DOHH2 (cell line): Measurements from ENCODE around the gene SLC1A3.

Source experiments
- H3F3A ChIP-seq: fragments of 200-600 bp; sonication (generic), shearing (Covaris generic); 2 replicates; pipeline ENCODE4 v1.6.0; 2016; ENCODE audit warnings: antibody characterized with exemption, mild to moderate bottlenecking; ENCODE audit not compliant: control insufficient read depth, insufficient read depth
- H3K27ac ChIP-seq: fragments of 200-600 bp; sonication (generic); 2 replicates; pipeline ENCODE4 v1.5.1; 2014; ENCODE audit warnings: low read depth, mild to moderate bottlenecking, low read length, moderate library complexity
- H3K27me3 ChIP-seq: fragments of 200-600 bp; sonication (generic); 2 replicates; pipeline ENCODE4 v1.6.1; 2014; ENCODE audit warnings: mild to moderate bottlenecking, low read length, mixed read lengths; ENCODE audit not compliant: control insufficient read depth
- H3K36me3 ChIP-seq: fragments of 200-600 bp; sonication (generic); 2 replicates; pipeline ENCODE4 v1.6.1; 2014; ENCODE audit warnings: mild to moderate bottlenecking, low read length, moderate library complexity, mixed read lengths; ENCODE audit not compliant: control insufficient read depth
- H3K4me1 ChIP-seq: fragments of 200-600 bp; sonication (generic); 2 replicates; pipeline ENCODE4 v1.6.1; 2014; ENCODE audit warnings: mild to moderate bottlenecking, low read length, mixed read lengths; ENCODE audit not compliant: control insufficient read depth
- H3K4me2 ChIP-seq: fragments of 200-600 bp; sonication (generic); 2 replicates; pipeline ENCODE4 v1.6.0; 2014; ENCODE audit warnings: mild to moderate bottlenecking, low read length, moderate library complexity
- H3K4me3 ChIP-seq: fragments of 200-600 bp; sonication (generic); 2 replicates; pipeline ENCODE4 v1.5.1; 2014; ENCODE audit warnings: mild to moderate bottlenecking, low read length, mixed read lengths
- H3K79me2 ChIP-seq: fragments of 200-600 bp; sonication (generic); 2 replicates; pipeline ENCODE4 v1.6.1; 2014; ENCODE audit warnings: mild to moderate bottlenecking, low read length, mixed read lengths; ENCODE audit not compliant: control insufficient read depth
- H3K9me2 ChIP-seq: fragments of 200-600 bp; sonication (generic); replicated peaks from 2 replicates; pipeline ENCODE4 v1.6.1; 2014; ENCODE audit warnings: mild to moderate bottlenecking, low read length, mixed read lengths; ENCODE audit not compliant: control insufficient read depth
- H3K9me3 ChIP-seq: fragments of 200-600 bp; sonication (generic); 2 replicates; pipeline ENCODE4 v1.6.1; 2014; ENCODE audit warnings: antibody characterized with exemption, low read length, mixed read lengths; ENCODE audit not compliant: control insufficient read depth, insufficient read depth
- H4K20me1 ChIP-seq: fragments of 200-600 bp; sonication (generic); 2 replicates; pipeline ENCODE4 v1.6.0; 2014; ENCODE audit warnings: low read depth, mild to moderate bottlenecking, antibody characterized with exemption, low read length, moderate library complexity; ENCODE audit not compliant: control insufficient read depth, insufficient read depth
- CTCF ChIP-seq: fragments of 200-600 bp; sonication (generic); IDR thresholded peaks from one replicate; pipeline ENCODE4 v1.5.1; 2014; ENCODE audit warnings: antibody characterized with exemption, mild to moderate bottlenecking, low read depth, low read length; ENCODE audit not compliant: poor library complexity, severe bottlenecking
- EZH2phosphoT487 ChIP-seq: fragments of 200-600 bp; sonication (generic); IDR thresholded peaks from 2 replicates; pipeline ENCODE4 v1.6.1; 2017; ENCODE audit warnings: borderline replicate concordance, mild to moderate bottlenecking, antibody characterized with exemption, low read length, moderate library complexity, mixed read lengths

SLC1A3 gene

GRCh38 chr5:36704131-36704530 lies 97.7 kb downstream of the SLC1A3 start:
- TF ChIP-seq CTCF (no peak), EZH2phosphoT487 (no peak)
- no peaks in the 10 kb centered on the region for H3K9me2 ChIP-seq
- 0 out of 2 replicates have a peak, but pooled peaks cover 2% of the 10 kb centered on the region for H3F3A ChIP-seq
- no peaks in the 10 kb centered on the region for H3K79me2 ChIP-seq
- no peak overlapping the region for H3K4me3 ChIP-seq
- H3K4me2 ChIP-seq: no peak overlapping the region
- 0 out of 2 replicates have a peak, but pooled peaks cover 3% of the 10 kb centered on the region for H3K36me3 ChIP-seq
- H3K9me3 ChIP-seq: no peaks in the 10 kb centered on the region
- no peaks in the 10 kb centered on the region for H4K20me1 ChIP-seq
- no peaks in the 10 kb centered on the region for H3K27me3 ChIP-seq
- H3K27ac ChIP-seq: no peak overlapping the region
- H3K4me1 ChIP-seq: peaks cover 13% of the 10 kb centered on the region

- Histone ChIP-seq H3K9me3 (no peaks in the 10 kb centered on the region), H4K20me1 (no peaks in the 10 kb centered on the region), H3F3A (0 out of 2 replicates have a peak, but pooled peaks cover 2% of the 10 kb centered on the region), H3K4me1 (peaks cover 13% of the 10 kb centered on the region), H3K27me3 (no peaks in the 10 kb centered on the region), H3K27ac (no peak overlapping the region), H3K36me3 (0 out of 2 replicates have a peak, but pooled peaks cover 3% of the 10 kb centered on the region), H3K4me3 (no peak overlapping the region), H3K79me2 (no peaks in the 10 kb centered on the region), H3K9me2 (no peaks in the 10 kb centered on the region), H3K4me2 (no peak overlapping the region)
- TF ChIP-seq EZH2phosphoT487 (no peak), CTCF (no peak)
These were observed 98.6 kb downstream of the SLC1A3 start for GRCh38 chr5:36705055-36705454.

GRCh38 chr5:36706662-36707061 lies 100.3 kb downstream of the SLC1A3 start:
- TF ChIP-seq CTCF (no peak), EZH2phosphoT487 (no peak)
- Histone ChIP-seq H3K27me3 (no peaks in the 10 kb centered on the region), H3K79me2 (no peaks in the 10 kb centered on the region), H3K9me2 (no peaks in the 10 kb centered on the region), H3K4me1 (peaks cover 2% of the 10 kb centered on the region), H3K9me3 (no peaks in the 10 kb centered on the region), H4K20me1 (no peaks in the 10 kb centered on the region), H3F3A (0 out of 2 replicates have a peak, but pooled peaks cover 2% of the 10 kb centered on the region), H3K4me3 (no peak overlapping the region), H3K27ac (no peak overlapping the region), H3K36me3 (0 out of 2 replicates have a peak, but pooled peaks cover 3% of the 10 kb centered on the region), H3K4me2 (no peak overlapping the region)

GRCh38 chr5:36708996-36709395 lies 102.6 kb downstream of the SLC1A3 start:
- TF ChIP-seq EZH2phosphoT487 (no peak), CTCF (no peak)
- H3K4me2 ChIP-seq: no peak overlapping the region
- no peaks in the 10 kb centered on the region for H3F3A ChIP-seq
- H3K36me3 ChIP-seq: no peaks in the 10 kb centered on the region
- no peaks in the 10 kb centered on the region; the same call in 1 of the 2 replicates for H3K9me2 ChIP-seq
- no peaks in the 10 kb centered on the region for H3K9me3 ChIP-seq
- H4K20me1 ChIP-seq: no peaks in the 10 kb centered on the region
- H3K4me3 ChIP-seq: no peak overlapping the region
- H3K27ac ChIP-seq: no peak overlapping the region
- no peaks in the 10 kb centered on the region for H3K4me1 ChIP-seq
- no peaks in the 10 kb centered on the region for H3K27me3 ChIP-seq
- no peaks in the 10 kb centered on the region for H3K79me2 ChIP-seq
